K562 (cell line): ENCODE measurements around the gene PLK4. TPM values are rescaled to one million over a fixed set of nuclear protein-coding genes. Genes with fewer than 3 reads are reported as not detected.

Experiments used
- ATAC-seq: fragments of 200-7000 bp; cut with Tn5 transposase; 3 replicates; pipeline ENCODE4 v1.9.1; 2020; ENCODE audit warnings: moderate library complexity
- BruUV-seq: library from RNA; stranded (reverse); fragments of 400-500 nt; replicated peaks from 2 replicates; lab custom pipeline; 2021; lab: Mats Ljungman, UMichigan
- CTCF ChIA-PET: fragments of 300-600 bp; formaldehyde crosslinking; extraction: SDS; loops from one replicate; lab custom pipeline; 2021; ENCODE audit warnings: low intra/inter-chr PET ratio; lab: Yijun Ruan, JAX
- POLR2A ChIA-PET: fragments of 300-600, 350-650 bp; sonication (Branson Sonifier 250); formaldehyde crosslinking; extraction: SDS; loops from one replicate; lab custom pipeline; 2021; ENCODE audit warnings: antibody characterized with exemption, inconsistent platforms; lab: Yijun Ruan, JAX
- DNase-seq, 4 experiments: peaks; one replicate each; pipeline versions ENCODE4 v3.0.0 to v3.0.0-alpha.2; 2011 to 2018; ENCODE audit warnings: low spot score in 3 of 4, mixed read lengths in 3 of 4; ENCODE audit errors: extremely low read depth in 1 of 4
- FAIRE-seq: peaks from 2 replicates; lab custom pipeline; 2011; peaks lifted over from hg19 to GRCh38; lab: Jason Lieb, UNC
- H2AFZ ChIP-seq: 2 replicates; pipeline ENCODE4 v1.6.0; 2011; ENCODE audit warnings: low read depth, low read length, control low read depth, inconsistent platforms
- H3K27ac ChIP-seq: fragments of 200-600 bp; 3 replicates; pipeline ENCODE4 v1.8.0; 2011; ENCODE audit warnings: low read depth, mild to moderate bottlenecking, control low read depth, inconsistent platforms, low read length, moderate library complexity, mixed read lengths; ENCODE audit errors: extremely low read depth
- H3K27me3 ChIP-seq, 2 experiments: fragments of 300-600 bp in 1 of 2; 2 replicates in 1 of 2; 3 replicates in 1 of 2; pipeline versions ENCODE4 v1.6.0 to v1.8.0; 2011; ENCODE audit warnings: inconsistent platforms in 2 of 2, low read length in 2 of 2, mild to moderate bottlenecking in 1 of 2, mixed read lengths in 1 of 2, moderate library complexity in 1 of 2; ENCODE audit not compliant: control insufficient read depth in 2 of 2, insufficient read depth in 2 of 2
- H3K36me3 ChIP-seq: fragments of 300-600 bp; 3 replicates; pipeline ENCODE4 v1.8.0; 2011; ENCODE audit warnings: mild to moderate bottlenecking, low read length, inconsistent platforms; ENCODE audit not compliant: control insufficient read depth, insufficient read depth
- H3K4me1 ChIP-seq, 2 experiments: fragments of 200-600 bp in 1 of 2; replicated peaks in 1 of 2; 2 replicates in 1 of 2; 3 replicates in 1 of 2; pipeline versions ENCODE4 v1.5.1 to v1.8.0; 2011; ENCODE audit warnings: inconsistent platforms in 2 of 2, low read length in 2 of 2, mild to moderate bottlenecking in 1 of 2, mixed read lengths in 1 of 2, moderate library complexity in 1 of 2; ENCODE audit not compliant: control insufficient read depth in 2 of 2, insufficient read depth in 2 of 2
- H3K4me2 ChIP-seq: 2 replicates; pipeline ENCODE4 v1.6.1; 2011; ENCODE audit warnings: low read length, control low read depth, inconsistent platforms, mixed read lengths; ENCODE audit not compliant: insufficient read depth
- H3K4me3 ChIP-seq: fragments of 200-600 bp; sonication (generic), shearing (Covaris generic); 2 replicates; pipeline ENCODE4 v1.5.1; 2016; ENCODE audit warnings: control low read depth, inconsistent platforms
- H3K79me2 ChIP-seq: fragments of 200-600 bp; 3 replicates; pipeline ENCODE4 v1.8.0; 2011; ENCODE audit warnings: low read length, inconsistent platforms; ENCODE audit not compliant: control insufficient read depth, insufficient read depth
- H3K9ac ChIP-seq, 2 experiments: 2 replicates each; pipeline versions ENCODE4 v1.6.0 to v1.6.1; 2011; ENCODE audit warnings: low read depth in 2 of 2, low read length in 2 of 2, control low read depth in 1 of 2, inconsistent platforms in 1 of 2, mild to moderate bottlenecking in 1 of 2, mixed read lengths in 1 of 2; ENCODE audit not compliant: insufficient read depth in 1 of 2
- H3K9me1 ChIP-seq: one replicate; pipeline ENCODE4 v1.6.0; 2011; ENCODE audit warnings: inconsistent platforms, mild to moderate bottlenecking, low read length, moderate library complexity; ENCODE audit not compliant: control insufficient read depth, insufficient read depth
- H3K9me3 ChIP-seq: replicated peaks from 2 replicates; pipeline ENCODE4 v1.5.1; 2011; ENCODE audit warnings: low read depth, low read length, inconsistent platforms; ENCODE audit not compliant: control insufficient read depth, insufficient read depth
- H4K20me1 ChIP-seq: replicated peaks from 2 replicates; pipeline ENCODE4 v1.6.1; 2011; ENCODE audit warnings: low read length, inconsistent platforms, mixed read lengths; ENCODE audit not compliant: control insufficient read depth, insufficient read depth
- KDM2B ChIP-seq: fragments of 250-450 bp; sonication (Bioruptor Pico); IDR thresholded peaks from 2 replicates; pipeline ENCODE4 v1.8.0; 2021; ENCODE audit warnings: mild to moderate bottlenecking, moderate library complexity
- MLLT1 ChIP-seq, 2 experiments: fragments of 450-650 bp; IDR thresholded peaks; 2 replicates each; pipeline ENCODE4 v1.6.1; 2016
- PTTG1 ChIP-seq: fragments of 450-650 bp; IDR thresholded peaks from 2 replicates; pipeline ENCODE4 v1.6.1; 2016; ENCODE audit warnings: low read depth, mild to moderate bottlenecking, missing genetic modification characterization, missing compliant biosample characterization
- RBM22 ChIP-seq: fragments of 200-400 bp; formaldehyde crosslinking; IDR thresholded peaks from 2 replicates; pipeline ENCODE4 v1.6.1; 2018; ENCODE audit warnings: low read length, low read depth; ENCODE audit not compliant: poor library complexity, severe bottlenecking
- RNF2 ChIP-seq: sonication (generic); IDR thresholded peaks from 2 replicates; pipeline ENCODE4 v1.6.1; 2016
- SAP30 ChIP-seq: fragments of 200-600 bp; sonication (generic); IDR thresholded peaks from 2 replicates; pipeline ENCODE4 v1.6.1; 2012; ENCODE audit warnings: borderline replicate concordance, low read depth, mild to moderate bottlenecking, moderate library complexity, low read length, control low read depth, inconsistent platforms; ENCODE audit not compliant: insufficient read depth, poor library complexity, severe bottlenecking
- SOX6 ChIP-seq: fragments of 450-650 bp; IDR thresholded peaks from 2 replicates; pipeline ENCODE4 v1.6.1; 2014; ENCODE audit warnings: mild to moderate bottlenecking
- TSC22D4 ChIP-seq: fragments of 450-650 bp; IDR thresholded peaks from 2 replicates; pipeline ENCODE4 v1.6.1; 2016; ENCODE audit warnings: missing genetic modification characterization, missing biosample characterization, control low read depth
- ZFP1 ChIP-seq: fragments of 450-650 bp; formaldehyde crosslinking; IDR thresholded peaks from 2 replicates; pipeline ENCODE4 v1.4.0; 2020; ENCODE audit warnings: mild to moderate bottlenecking, mixed read lengths
- ZNF766 ChIP-seq: fragments of 200-800 bp; sonication (Bioruptor generic); conservative IDR thresholded peaks from 2 replicates; pipeline ENCODE4 v1.6.1; 2016; ENCODE audit warnings: missing genetic modification characterization, missing compliant biosample characterization
- whole genome bisulfite sequencing: fragments of 100-300 bp; shearing (Covaris generic); methylation state at CpG from one replicate; pipeline ENCODE4 v1.1.6; 2016; ENCODE audit warnings: low coverage, mixed read lengths; ENCODE audit not compliant: insufficient coverage; ENCODE audit errors: missing lambda C conversion rate; 5-methylcytosine and 5-hydroxymethylcytosine counted together
- in situ Hi-C: fragments of 300-500 bp; cut with MboI; formaldehyde crosslinking; loops from 4 replicates; pipeline ENCODE4 v1.15.0; 2018; ENCODE audit warnings: inconsistent platforms, mixed read lengths
- intact Hi-C: fragments of 100-400 bp; cut with micrococcal nuclease; formaldehyde crosslinking; loops from 2 replicates; pipeline ENCODE4 v1.14.2; 2022
- polyA plus RNA-seq, 8 experiments: library from polyadenylated mRNA; depleted of rRNA in 4 of 8; stranded (reverse) in 5 of 8; unstranded in 3 of 8; fragments of >200 nt; fragmentation: Nextera tagmentation in 2 of 8; fragmentation: Illumina TruSeq in 1 of 8; extraction: Ambion mirVana in 2 of 8; extraction: Trizol in 1 of 8; gene quantifications; 2 replicates each; pipeline versions ENCODE4 v1.2.1 to v1.2.3, GENCODE V29; 2011 to 2014; ENCODE audit warnings: inconsistent platforms in 1 of 8, missing spikeins in 1 of 8
- total RNA-seq, 7 experiments: library from RNA; depleted of rRNA in 6 of 7; stranded (reverse); fragments of >200 nt in 6 of 7; fragmentation: Illumina TruSeq in 2 of 7; extraction: Trizol in 2 of 7; gene quantifications; 2 replicates each; pipeline versions ENCODE4 v1.2.1 to v1.2.3, GENCODE V29; 2011 to 2021; ENCODE audit warnings: low replicate concordance in 1 of 7
- TF ChIP-seq, protein P1 (sequence below): sonication (generic); formaldehyde crosslinking; IDR thresholded peaks from 2 replicates; pipeline ENCODE4 v1.8.1; 2023; ENCODE audit warnings: mild to moderate bottlenecking, missing genetic modification reagents
- TF ChIP-seq, protein P2 (sequence below): fragments of 450-650 bp; IDR thresholded peaks from 2 replicates; pipeline ENCODE4 v1.6.1; 2016; ENCODE audit warnings: borderline replicate concordance
- TF ChIP-seq, protein P3 (sequence below): fragments of 450-650 bp; IDR thresholded peaks from 2 replicates; pipeline ENCODE4 v1.6.1; 2017; ENCODE audit warnings: mild to moderate bottlenecking, moderate library complexity
- TF ChIP-seq, protein P4 (sequence below), 2 experiments: fragments of 450-650 bp; conservative IDR thresholded peaks; 2 replicates each; pipeline ENCODE4 v1.6.1; 2017; ENCODE audit warnings: mild to moderate bottlenecking in 2 of 2, moderate library complexity in 2 of 2

PLK4 gene
- total and polyA plus RNA-seq, 9 of the 15 experiments (the other 6 are each of a cell fraction or from before 2014, with no cell fraction given) = 16.2 to 95.3 (median 54.3) TPM

- FAIRE-seq (no peak), ATAC-seq (no peak), DNase-seq (no peak)
- TF ChIP-seq MLLT1 (IDR thresholded peaks at IDR 0.05) = no peak
- no peak for TF ChIP-seq SOX6
- TF ChIP-seq, protein P1, sequence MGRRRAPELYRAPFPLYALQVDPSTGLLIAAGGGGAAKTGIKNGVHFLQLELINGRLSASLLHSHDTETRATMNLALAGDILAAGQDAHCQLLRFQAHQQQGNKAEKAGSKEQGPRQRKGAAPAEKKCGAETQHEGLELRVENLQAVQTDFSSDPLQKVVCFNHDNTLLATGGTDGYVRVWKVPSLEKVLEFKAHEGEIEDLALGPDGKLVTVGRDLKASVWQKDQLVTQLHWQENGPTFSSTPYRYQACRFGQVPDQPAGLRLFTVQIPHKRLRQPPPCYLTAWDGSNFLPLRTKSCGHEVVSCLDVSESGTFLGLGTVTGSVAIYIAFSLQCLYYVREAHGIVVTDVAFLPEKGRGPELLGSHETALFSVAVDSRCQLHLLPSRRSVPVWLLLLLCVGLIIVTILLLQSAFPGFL (CRISPR knock-in tag) = no peak
- no peak for TF ChIP-seq RBM22
- no peak for TF ChIP-seq ZFP1 (CRISPR knock-in tag)
- TF ChIP-seq, protein P2, sequence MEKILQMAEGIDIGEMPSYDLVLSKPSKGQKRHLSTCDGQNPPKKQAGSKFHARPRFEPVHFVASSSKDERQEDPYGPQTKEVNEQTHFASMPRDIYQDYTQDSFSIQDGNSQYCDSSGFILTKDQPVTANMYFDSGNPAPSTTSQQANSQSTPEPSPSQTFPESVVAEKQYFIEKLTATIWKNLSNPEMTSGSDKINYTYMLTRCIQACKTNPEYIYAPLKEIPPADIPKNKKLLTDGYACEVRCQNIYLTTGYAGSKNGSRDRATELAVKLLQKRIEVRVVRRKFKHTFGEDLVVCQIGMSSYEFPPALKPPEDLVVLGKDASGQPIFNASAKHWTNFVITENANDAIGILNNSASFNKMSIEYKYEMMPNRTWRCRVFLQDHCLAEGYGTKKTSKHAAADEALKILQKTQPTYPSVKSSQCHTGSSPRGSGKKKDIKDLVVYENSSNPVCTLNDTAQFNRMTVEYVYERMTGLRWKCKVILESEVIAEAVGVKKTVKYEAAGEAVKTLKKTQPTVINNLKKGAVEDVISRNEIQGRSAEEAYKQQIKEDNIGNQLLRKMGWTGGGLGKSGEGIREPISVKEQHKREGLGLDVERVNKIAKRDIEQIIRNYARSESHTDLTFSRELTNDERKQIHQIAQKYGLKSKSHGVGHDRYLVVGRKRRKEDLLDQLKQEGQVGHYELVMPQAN = no peak
- TF ChIP-seq, protein P3, sequence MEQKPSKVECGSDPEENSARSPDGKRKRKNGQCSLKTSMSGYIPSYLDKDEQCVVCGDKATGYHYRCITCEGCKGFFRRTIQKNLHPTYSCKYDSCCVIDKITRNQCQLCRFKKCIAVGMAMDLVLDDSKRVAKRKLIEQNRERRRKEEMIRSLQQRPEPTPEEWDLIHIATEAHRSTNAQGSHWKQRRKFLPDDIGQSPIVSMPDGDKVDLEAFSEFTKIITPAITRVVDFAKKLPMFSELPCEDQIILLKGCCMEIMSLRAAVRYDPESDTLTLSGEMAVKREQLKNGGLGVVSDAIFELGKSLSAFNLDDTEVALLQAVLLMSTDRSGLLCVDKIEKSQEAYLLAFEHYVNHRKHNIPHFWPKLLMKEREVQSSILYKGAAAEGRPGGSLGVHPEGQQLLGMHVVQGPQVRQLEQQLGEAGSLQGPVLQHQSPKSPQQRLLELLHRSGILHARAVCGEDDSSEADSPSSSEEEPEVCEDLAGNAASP = no peak
- no peak for TF ChIP-seq ZNF766 (CRISPR knock-in tag)
- TF ChIP-seq PTTG1 (tag) = no peak
- TF ChIP-seq KDM2B (CRISPR knock-in tag) = no peak
- TF ChIP-seq, protein P4, sequence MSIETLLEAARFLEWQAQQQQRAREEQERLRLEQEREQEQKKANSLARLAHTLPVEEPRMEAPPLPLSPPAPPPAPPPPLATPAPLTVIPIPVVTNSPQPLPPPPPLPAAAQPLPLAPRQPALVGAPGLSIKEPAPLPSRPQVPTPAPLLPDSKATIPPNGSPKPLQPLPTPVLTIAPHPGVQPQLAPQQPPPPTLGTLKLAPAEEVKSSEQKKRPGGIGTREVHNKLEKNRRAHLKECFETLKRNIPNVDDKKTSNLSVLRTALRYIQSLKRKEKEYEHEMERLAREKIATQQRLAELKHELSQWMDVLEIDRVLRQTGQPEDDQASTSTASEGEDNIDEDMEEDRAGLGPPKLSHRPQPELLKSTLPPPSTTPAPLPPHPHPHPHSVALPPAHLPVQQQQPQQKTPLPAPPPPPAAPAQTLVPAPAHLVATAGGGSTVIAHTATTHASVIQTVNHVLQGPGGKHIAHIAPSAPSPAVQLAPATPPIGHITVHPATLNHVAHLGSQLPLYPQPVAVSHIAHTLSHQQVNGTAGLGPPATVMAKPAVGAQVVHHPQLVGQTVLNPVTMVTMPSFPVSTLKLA (conservative IDR thresholded peaks at IDR 0.05) = no peak
- no peak for TF ChIP-seq TSC22D4
- TF ChIP-seq RNF2 = no peak
- no peak for TF ChIP-seq SAP30
- Histone ChIP-seq H3K4me3 (no peak overlapping the region), H2AFZ (no peak overlapping the region), H3K9ac (no peak overlapping the region), H3K4me1 (no peaks in the 10 kb centered on the region; a peak in 1 of 5 replicates), H4K20me1 (no peaks in the 10 kb centered on the region), H3K9me3 (peaks cover 3% of the 10 kb centered on the region), H3K36me3 (no peaks in the 10 kb centered on the region), H3K79me2 (no peaks in the 10 kb centered on the region), H3K4me2 (no peak overlapping the region), H3K27me3 (no peaks in the 10 kb centered on the region), H3K9me1 (no peaks in the 10 kb centered on the region), H3K27ac (no peak overlapping the region)
- in situ Hi-C loops = no loop called here
- CTCF ChIA-PET = no interaction called here
- 33% methylated on average over 1 of the region's 1 CpG for WGBS
- no TSS peak for BruUV-seq
- intact Hi-C loops = no loop called here
- POLR2A ChIA-PET = interaction anchor here (0.8 to 1.1 kb wide), 2 partner anchors 18 to 195 kb away, joined by 3 to 5 read pairs; no protein-coding TSS in a partner anchor
Measured at GRCh38 chr4:127852661-127853060, 28.0 kb upstream of the PLK4 start.
